ENCODE results near the gene CCDC154.
"Not testable (repeated sequence)": the region's sequence is repeated elsewhere in the genome, so short reads cannot be mapped to it uniquely, and the experiment has no call there.

The CCDC154 gene

DNA sequence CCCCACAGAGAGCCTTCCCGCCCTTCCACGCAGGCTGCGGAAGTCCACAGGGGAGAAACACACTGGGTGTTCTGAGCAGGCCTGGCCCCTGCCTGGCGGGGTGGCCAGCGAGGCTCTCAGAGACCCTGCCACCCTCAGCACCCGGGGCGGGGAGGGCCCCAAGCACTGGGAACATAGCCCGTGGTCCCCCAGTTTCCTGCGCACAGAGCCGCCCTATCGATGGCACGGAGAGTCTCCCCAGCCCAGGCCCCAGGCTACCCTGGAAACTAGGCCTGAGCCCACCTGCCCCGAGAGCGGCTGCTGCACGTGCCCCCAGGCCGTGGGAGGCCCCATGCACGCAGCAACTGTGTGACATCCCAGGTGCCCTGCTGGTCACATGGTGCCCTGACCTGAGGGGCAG is 10.2 kb upstream of the CCDC154 start:
- no peak for DNase-seq (ENCODE audit: low read depth)

DNA sequence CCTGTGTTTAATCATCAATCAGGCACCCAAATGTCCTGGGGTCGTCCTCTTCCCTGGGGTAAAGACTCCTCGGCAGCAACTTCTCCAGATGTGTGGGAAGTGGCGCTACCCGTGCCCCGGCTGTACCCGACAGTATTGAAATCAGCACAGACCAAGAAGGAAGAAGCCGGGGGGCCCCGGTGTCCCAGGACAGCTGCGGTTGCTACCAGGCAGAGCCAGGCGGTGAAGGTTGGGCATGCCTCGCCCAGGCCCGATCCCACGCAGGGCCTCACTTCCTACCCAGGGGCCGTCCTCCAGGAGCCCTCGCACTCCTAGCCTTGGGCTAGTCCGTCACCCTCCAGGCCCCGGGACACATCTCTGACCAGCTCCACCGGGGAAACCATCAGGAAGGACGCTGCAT is 9.0 kb upstream of the CCDC154 start:
- no peak for DNase-seq (ENCODE audit: low read depth)

- DNase-seq (ENCODE audit: low read depth): no peak
These were observed 8.2 kb upstream of the CCDC154 start for GRCh38 chr16:1452530-1452929.

GRCh38 chr16:1451702-1452392 is 7.5 kb upstream of the CCDC154 start:
- DNase-seq (ENCODE audit: low read depth): no peak

GRCh38 chr16:1450841-1451240 is 6.5 kb upstream of the CCDC154 start:
- DNase-seq (ENCODE audit: low read depth): no peak

DNA sequence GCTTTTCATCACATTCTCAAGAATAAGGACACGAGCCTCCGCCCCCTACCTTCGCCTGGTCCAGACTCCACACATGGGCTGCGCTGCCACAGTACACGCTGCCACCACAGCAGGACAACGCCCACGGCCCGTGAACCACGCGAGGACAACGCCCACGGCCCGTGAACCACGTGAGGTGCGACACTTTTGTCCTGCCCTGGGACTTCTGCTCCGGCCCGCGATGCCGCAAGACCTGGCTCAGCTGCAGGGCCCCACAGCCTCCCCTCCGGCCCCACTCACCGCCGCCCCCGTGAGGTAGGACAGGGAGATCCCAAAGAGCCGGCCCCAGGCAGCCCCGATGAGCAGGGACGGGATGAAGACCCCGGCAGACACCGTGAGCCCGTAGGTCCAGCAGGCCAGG is 5.9 kb upstream of the CCDC154 start:
- DNase-seq (ENCODE audit: low read depth): no peak

DNA sequence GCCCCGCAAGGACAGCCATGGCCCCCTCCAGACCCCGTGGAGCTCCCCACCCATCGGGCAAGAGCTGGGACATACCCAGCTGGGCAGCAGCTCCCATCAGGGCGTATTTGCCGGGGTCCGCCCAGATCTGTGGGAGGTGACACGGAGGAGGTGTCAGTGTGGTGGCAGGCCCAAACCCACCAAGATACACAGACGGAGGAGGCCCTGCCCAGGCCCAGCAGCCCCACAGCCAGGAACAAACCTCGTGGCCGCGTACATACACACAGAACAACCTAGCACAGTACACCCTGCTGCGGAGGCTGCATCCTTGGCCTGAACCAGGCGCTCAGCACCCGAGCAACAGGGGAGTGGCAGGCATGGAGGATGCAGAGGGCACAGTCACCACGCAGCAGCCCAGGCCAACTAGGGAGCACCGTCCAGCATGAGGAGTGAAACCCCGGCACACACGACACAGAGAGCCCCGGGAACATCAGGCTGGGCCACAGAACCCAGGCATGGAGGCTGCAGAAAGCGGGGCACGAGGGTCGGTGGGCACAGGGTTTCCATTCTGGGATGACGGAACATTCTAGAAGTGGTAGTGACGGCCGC is 4.9 kb upstream of the CCDC154 start:
- DNase-seq (ENCODE audit: low read depth): no peak

GRCh38 chr16:1448536-1449116 is 4.3 kb upstream of the CCDC154 start:
- DNase-seq (ENCODE audit: low read depth): no peak

GRCh38 chr16:1447965-1448364 is 3.6 kb upstream of the CCDC154 start:
- no peak for DNase-seq (ENCODE audit: low read depth)

DNA sequence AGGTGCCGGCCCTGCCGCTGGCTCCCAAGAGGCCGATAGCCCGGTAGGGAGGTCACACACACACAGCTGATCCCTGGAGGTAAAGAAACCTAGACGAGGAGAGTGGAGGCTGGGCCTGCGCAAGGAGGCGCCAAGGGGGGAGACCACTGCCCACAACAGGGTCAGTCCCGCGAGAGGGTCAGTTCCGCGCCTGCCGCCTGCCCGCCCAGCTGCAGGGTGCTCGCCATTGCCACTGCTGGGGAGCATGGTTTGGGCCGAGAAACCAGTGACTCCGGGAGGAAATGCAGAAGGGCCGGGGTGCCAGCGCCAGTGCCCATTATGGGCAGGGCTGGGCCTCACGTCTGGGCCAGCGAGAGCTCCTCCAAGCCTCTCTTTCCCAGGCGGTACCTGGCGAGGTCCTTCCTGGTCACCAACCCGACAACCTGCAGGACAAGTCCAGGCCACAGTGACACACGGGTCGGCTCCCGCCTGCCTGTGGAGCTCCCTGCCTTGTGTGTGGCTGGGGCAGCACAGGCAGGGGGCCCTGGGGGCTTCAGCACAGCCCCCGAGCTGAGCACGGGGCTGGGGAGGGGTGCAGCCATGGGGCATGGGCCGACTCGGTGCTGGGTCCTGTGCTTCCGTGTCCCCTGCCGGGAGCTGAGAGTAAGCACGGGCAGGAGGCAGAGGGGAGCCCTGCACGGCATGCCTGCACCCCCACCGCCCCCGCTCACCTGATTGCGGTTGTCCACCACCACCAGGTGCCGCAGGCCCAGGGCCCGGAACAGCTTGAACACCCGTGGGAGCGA is 2.1 kb upstream of the CCDC154 start:
- no peak for DNase-seq (ENCODE audit: low read depth)

GRCh38 chr16:1445518-1446203 is 1.3 kb upstream of the CCDC154 start:
- no peak for DNase-seq (ENCODE audit: low read depth)

- DNase-seq (ENCODE audit: low read depth): no peak
These were observed 568 bp upstream of the CCDC154 start for GRCh38 chr16:1444730-1445517.

- no peak for DNase-seq (ENCODE audit: low read depth)
These were observed 868 bp downstream of the CCDC154 start for GRCh38 chr16:1443403-1443973.

DNA sequence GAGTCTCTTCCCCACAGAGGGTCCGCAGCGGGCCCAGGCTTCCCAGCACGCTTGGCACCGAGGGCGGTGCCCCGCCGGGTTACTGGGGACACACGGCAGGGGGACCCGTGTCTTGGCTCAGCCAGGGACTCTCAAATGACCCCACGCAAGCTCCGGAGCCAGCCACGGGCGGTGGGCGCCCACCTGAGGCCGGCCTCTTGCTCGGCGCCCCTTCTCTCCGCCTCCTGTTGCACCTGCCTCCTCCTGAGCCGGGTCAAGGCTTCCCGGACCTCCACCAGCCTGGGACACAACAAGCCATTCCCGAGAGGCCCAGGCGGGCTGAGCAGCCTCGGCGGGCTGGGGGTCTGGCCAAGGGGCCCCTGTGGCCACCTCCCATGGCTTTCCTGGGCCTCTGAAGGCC is 1.7 kb downstream of the CCDC154 start:
- no peak for DNase-seq (ENCODE audit: low read depth)

DNA sequence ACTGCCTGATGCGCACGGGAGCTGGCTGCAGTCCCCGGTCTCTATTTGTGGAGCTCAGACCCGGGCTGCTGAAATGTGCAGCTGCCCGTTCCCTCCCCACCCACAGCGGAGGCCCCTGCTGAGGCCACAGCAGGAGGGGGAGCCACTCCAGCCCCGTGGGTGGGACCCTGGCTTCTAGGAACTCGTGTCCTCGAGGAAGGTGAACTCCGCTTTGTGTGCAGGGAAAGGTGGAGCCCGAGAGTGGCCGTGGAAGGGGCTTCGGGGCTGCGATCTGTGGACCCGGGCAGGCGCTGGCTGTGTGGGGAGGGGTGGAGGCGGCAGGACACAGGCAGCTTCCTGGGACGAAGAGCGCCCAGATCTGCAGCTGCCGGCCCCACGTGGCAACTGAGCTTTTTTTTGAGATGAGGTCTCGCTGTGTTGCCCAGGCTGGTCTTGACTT is 2.9 kb downstream of the CCDC154 start:
- no peak for DNase-seq (ENCODE audit: low read depth)

DNA sequence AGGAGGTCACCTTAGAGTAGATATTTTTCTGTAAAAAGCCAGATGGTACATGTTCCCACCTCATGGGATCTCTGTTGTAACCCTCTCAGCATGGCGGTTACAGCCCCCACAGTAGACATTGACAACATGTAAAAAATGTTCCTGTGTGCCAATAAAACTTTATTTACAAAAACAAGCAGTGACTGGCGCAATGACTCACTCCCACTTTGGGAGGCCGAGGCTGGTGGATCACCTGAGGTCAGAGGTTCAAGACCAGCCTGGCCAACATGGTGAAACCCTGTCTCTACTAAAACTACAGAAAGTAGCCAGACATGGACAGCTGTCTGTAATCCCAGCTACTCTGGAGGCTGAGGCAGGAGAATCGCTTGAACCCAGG is 4.7 kb downstream of the CCDC154 start:
- not testable (repeated sequence) for DNase-seq (ENCODE audit: low read depth)

GRCh38 chr16:1439058-1439698 is 5.2 kb downstream of the CCDC154 start:
- DNase-seq (ENCODE audit: low read depth): no peak

DNA sequence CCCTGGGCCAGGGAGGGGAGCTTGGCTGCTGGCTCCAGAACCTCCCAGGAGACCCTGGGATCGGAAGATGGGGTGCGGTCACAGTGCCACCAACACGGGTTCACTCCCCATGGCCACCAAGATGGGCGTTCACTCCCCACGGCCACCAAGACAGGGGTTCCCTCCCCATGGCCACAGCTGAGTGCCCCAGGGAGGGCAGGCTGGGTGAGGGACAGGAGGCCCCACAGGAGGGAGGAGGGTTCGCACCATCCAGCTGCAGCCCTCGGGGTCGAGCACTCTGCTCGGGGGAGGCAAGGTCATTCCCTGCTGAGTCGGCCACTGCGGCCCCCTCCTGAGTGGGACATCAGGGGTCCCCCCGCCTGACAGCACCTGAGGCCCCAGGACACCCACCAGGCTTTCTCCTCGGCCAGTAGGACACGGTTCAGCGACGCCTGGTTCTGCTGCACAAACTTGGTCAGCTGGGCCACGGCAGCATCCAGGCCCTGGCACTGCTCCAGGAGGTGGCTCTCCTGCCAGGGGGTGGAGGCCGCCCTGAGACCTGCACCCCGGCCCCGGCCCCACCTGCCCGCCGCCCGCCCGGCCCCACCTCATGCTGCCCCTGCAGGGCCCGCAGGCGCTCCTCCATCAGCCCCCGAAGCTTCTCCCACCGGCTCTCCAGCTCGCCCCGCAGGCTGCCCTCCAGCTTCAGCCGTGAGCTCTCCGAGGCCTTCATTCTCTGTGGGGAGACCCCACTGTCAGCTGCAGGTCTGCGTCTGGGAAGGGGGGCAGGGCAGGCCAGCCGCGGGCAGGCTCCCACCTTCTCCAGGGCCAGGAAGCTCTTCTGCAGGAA is 5.9 kb downstream of the CCDC154 start:
- DNase-seq (ENCODE audit: low read depth): no peak

GRCh38 chr16:1437606-1438005 is 6.8 kb downstream of the CCDC154 start:
- DNase-seq (ENCODE audit: low read depth): no peak

All from activated T-cell treated with anti-CD3 and anti-CD28 coated beads for 24 hours (primary cell).